ENCODE data around the gene PPIB.

PPIB gene

GRCh38 chr15:64130159-64130558 lies 32.7 kb downstream of the PPIB start:
- no peaks in the 10 kb centered on the region for H3K9me2 ChIP-seq (replicated peaks; ENCODE audit: low read depth, low read length)
- no peak overlapping the region for H3K4me3 ChIP-seq (ENCODE audit: low read length, poor library complexity, severe bottlenecking)
- no peaks in the 10 kb centered on the region for H3F3A ChIP-seq (ENCODE audit: low read depth)
- H3K36me3 ChIP-seq (ENCODE audit: insufficient read depth, low read length): peaks cover 90% of the 10 kb centered on the region
- H3K9me3 ChIP-seq (ENCODE audit: insufficient read depth, low read depth, low read length): no peaks in the 10 kb centered on the region
- H2AFZ ChIP-seq (ENCODE audit: low read length): no peak overlapping the region
- H3K79me2 ChIP-seq (ENCODE audit: insufficient read depth, low read length): no peaks in the 10 kb centered on the region
- H3K4me2 ChIP-seq (ENCODE audit: low read depth, low read length, poor library complexity, severe bottlenecking): no peak overlapping the region
- no peaks in the 10 kb centered on the region for H3K27me3 ChIP-seq (ENCODE audit: insufficient read depth, low read length, poor library complexity, severe bottlenecking)
- no peaks in the 10 kb centered on the region for H3K4me1 ChIP-seq (ENCODE audit: insufficient read depth, low read length, poor library complexity, severe bottlenecking)
- H4K20me1 ChIP-seq (ENCODE audit: insufficient read depth, low read length, poor library complexity, severe bottlenecking): no peaks in the 10 kb centered on the region
- TF ChIP-seq CTCF (conservative IDR thresholded peaks at IDR 0.05; ENCODE audit: low read length) (no peak), EZH2phosphoT487 (IDR thresholded peaks at IDR 0.05; ENCODE audit: borderline replicate concordance) (no peak)
- H3K9ac ChIP-seq (ENCODE audit: low read depth, low read length, poor library complexity, severe bottlenecking): no peak overlapping the region

GRCh38 chr15:64127521-64128270 lies 35.1 kb downstream of the PPIB start:
- no peaks in the 10 kb centered on the region for H3K79me2 ChIP-seq (ENCODE audit: insufficient read depth, low read length)
- peaks cover 88% of the 10 kb centered on the region for H3K36me3 ChIP-seq (ENCODE audit: insufficient read depth, low read length)
- no peak overlapping the region for H3K4me2 ChIP-seq (ENCODE audit: low read depth, low read length, poor library complexity, severe bottlenecking)
- H3K27me3 ChIP-seq (ENCODE audit: insufficient read depth, low read length, poor library complexity, severe bottlenecking): no peaks in the 10 kb centered on the region
- no peaks in the 10 kb centered on the region for H3F3A ChIP-seq (ENCODE audit: low read depth)
- H2AFZ ChIP-seq (ENCODE audit: low read length): no peak overlapping the region
- H3K4me1 ChIP-seq (ENCODE audit: insufficient read depth, low read length, poor library complexity, severe bottlenecking): no peaks in the 10 kb centered on the region
- H3K4me3 ChIP-seq (ENCODE audit: low read length, poor library complexity, severe bottlenecking): no peak overlapping the region
- H3K9me3 ChIP-seq (ENCODE audit: insufficient read depth, low read depth, low read length): no peaks in the 10 kb centered on the region
- H3K9ac ChIP-seq (ENCODE audit: low read depth, low read length, poor library complexity, severe bottlenecking): no peak overlapping the region
- no peak for TF ChIP-seq EZH2phosphoT487 (IDR thresholded peaks at IDR 0.05; ENCODE audit: borderline replicate concordance)
- no peak for TF ChIP-seq CTCF (conservative IDR thresholded peaks at IDR 0.05; ENCODE audit: low read length)
- H4K20me1 ChIP-seq (ENCODE audit: insufficient read depth, low read length, poor library complexity, severe bottlenecking): no peaks in the 10 kb centered on the region
- H3K9me2 ChIP-seq (replicated peaks; ENCODE audit: low read depth, low read length): no peaks in the 10 kb centered on the region

GRCh38 chr15:64125978-64126377 lies 36.8 kb downstream of the PPIB start:
- Histone ChIP-seq H3K9ac (ENCODE audit: low read depth, low read length, poor library complexity, severe bottlenecking) (no peak overlapping the region), H3K36me3 (ENCODE audit: insufficient read depth, low read length) (peaks cover 88% of the 10 kb centered on the region)

More at GRCh38 chr15:64125978-64126377, 36.8 kb downstream of the PPIB start:
- TF ChIP-seq EZH2phosphoT487 (IDR thresholded peaks at IDR 0.05; ENCODE audit: borderline replicate concordance) (no peak), CTCF (conservative IDR thresholded peaks at IDR 0.05; ENCODE audit: low read length) (no peak)
- Histone ChIP-seq H3K27me3 (ENCODE audit: insufficient read depth, low read length, poor library complexity, severe bottlenecking) (no peaks in the 10 kb centered on the region), H3K9me3 (ENCODE audit: insufficient read depth, low read depth, low read length) (no peaks in the 10 kb centered on the region), H3K4me1 (ENCODE audit: insufficient read depth, low read length, poor library complexity, severe bottlenecking) (no peaks in the 10 kb centered on the region), H3K4me2 (ENCODE audit: low read depth, low read length, poor library complexity, severe bottlenecking) (no peak overlapping the region), H4K20me1 (ENCODE audit: insufficient read depth, low read length, poor library complexity, severe bottlenecking) (no peaks in the 10 kb centered on the region), H3K79me2 (ENCODE audit: insufficient read depth, low read length) (no peaks in the 10 kb centered on the region), H3K4me3 (ENCODE audit: low read length, poor library complexity, severe bottlenecking) (no peak overlapping the region), H3K9me2 (replicated peaks; ENCODE audit: low read depth, low read length) (no peaks in the 10 kb centered on the region), H3F3A (ENCODE audit: low read depth) (no peaks in the 10 kb centered on the region), H2AFZ (ENCODE audit: low read length) (no peak overlapping the region)

All from Loucy (cell line).